GM19372 (cell line): ENCODE data around the gene METTL14.
"Not testable (repeated sequence)": the region's sequence is repeated elsewhere in the genome, so short reads cannot be mapped to it uniquely, and the experiment has no call there.

Experiments
- ATAC-seq: cut with Tn5 transposase; IDR thresholded peaks from one replicate; pipeline ENCODE4 v1.9.1; 2021; ENCODE audit warnings: mild to moderate bottlenecking, low read depth, moderate library complexity; ENCODE audit not compliant: unreplicated experiment

Gene METTL14

DNA sequence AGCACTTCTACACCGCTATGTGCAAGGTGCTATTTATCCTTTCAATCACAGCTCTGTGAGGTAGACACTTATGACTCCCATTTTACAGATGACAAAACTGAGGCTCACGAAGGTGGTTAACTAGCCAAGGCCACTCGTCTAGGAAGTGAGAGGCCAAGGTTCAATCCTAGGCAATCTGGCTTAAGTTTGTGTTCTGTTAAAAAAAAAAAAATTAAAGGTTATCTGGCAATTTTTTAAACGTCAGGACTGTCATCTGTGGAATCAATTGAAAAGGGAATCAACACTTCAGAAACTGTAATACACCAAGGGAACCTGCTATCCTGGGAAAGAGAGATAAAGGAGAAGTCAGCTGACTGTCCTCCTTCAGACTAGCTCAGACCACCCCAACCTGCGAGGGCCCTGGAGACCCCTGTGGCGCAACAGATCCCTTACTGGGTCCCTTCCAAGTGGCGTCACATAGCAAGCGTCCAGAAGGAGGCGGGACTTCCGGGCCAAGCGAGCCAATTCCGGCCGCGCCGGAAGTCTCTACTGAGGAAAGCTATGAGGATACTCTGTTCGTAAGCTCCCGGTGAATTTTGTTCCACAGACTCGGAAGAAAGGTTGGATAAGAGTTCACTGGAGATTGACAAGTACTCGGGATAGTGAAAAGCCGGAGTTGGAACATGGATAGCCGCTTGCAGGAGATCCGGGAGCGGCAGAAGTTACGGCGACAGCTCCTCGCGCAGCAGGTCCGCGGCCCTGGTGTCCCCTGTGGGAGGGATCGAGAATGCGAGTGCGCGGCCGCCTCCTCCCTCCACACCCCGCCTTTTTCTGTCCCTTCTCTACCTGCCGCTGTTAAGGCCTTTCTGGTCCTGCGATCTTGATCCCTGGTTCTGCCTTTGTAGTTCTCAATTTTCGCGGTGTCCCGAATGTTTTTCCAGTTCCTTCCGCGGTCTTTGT lies at the start of gene METTL14:
METTL14 (plus strand) TSS at position 520 of the 939 bp plus-strand sequence; CDS start at position 663, 143 bp downstream.
- peak; percentile 99 for ATAC-seq

DNA sequence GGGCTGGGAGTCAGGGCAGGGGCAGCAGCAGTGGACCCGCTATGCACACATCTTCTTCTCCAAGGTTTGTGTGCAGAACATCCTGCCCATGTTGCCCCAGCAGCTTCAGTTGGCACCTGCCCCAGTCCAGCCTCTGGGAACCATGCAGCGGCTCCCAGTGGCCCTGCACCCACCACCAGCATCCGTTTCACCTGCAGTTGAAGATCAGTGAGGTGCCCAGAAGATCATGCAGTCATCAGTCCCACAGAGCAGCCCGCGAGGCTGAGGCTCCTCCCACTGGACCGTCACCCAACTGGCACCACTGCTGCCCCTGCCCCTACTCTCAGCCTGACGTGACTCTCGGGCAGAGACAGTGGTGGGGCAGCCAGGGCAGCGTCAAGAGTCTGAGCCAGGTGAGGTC lies 49.1 kb upstream of the METTL14 start:
- ATAC-seq = not testable (repeated sequence)

DNA sequence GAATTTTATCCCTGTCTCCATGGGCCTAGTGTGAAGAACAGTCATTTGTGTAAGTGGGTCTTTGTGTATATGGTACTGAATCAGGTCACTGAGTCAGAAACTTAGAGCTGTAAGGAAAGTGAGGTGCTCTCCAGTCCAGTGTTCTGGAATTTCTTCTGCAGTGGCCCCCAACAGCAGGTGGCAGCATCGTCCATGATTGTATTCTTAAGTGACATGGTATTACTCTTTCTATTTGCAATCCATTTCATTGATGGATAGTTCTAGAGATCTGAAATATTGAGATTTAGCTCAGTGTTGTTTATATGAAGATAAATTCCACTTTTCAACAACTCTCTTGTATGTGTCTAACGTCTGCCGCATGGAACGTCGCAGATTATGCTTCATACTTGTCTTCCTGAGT lies 20.5 kb upstream of the METTL14 start:
- ATAC-seq = not testable (repeated sequence)

DNA sequence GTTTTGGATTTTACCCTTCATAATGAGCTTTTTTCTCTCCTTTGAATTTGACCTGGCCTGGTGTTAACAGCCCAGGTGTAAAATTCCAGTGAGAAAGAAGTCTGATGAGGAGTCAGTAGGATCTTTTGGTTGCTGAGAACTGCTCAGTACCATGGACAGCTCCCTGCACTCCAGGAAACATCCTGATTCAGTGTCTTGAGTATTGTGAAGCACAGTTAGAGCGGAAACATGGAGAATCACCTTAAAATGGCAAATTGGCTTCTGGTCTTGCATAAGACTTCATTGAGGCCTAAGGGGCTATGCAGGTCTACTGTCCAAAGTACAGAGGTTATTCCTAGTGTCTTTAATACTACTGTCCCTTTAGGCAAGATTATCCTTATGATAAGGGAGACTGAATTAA lies 16.0 kb upstream of the METTL14 start:
- not testable (repeated sequence) for ATAC-seq

DNA sequence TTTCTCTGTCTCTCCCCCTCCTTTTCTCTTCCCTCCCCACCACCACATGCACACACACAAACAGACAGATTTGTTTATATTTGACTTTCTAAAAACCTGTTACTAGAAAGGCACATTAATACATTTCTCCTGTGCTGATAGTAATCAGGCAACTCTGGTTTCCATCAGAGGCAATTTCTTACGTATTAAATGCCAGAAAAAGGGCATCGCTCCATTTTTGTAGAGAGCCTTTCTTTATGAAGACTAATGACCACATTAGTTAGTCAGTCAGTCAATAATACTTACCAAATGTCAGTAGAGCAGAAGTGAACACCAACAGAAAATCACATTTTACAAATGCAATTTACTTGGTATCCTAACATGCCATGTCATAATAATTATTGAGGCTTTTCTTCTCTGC lies 14.2 kb upstream of the METTL14 start:
- not testable (repeated sequence) for ATAC-seq

DNA sequence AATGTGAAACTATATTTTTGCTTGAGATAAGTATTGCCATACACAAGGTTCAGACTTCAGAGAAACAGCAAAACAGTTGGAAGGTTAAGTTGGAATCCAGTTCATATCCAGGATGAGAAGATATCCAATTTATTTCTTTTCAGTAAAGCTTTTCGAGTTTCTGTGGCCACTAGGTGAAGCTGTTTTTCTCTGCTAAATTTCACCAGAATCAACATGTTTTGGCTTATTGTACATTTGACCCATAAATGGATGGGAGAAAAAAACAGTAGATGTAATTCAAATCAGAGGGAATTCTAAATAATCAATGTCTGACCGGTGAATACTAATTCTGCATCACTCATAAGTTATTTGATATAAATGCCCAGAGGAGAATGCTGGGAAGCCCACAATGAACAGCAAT lies 9.1 kb upstream of the METTL14 start:
- no peak for ATAC-seq

DNA sequence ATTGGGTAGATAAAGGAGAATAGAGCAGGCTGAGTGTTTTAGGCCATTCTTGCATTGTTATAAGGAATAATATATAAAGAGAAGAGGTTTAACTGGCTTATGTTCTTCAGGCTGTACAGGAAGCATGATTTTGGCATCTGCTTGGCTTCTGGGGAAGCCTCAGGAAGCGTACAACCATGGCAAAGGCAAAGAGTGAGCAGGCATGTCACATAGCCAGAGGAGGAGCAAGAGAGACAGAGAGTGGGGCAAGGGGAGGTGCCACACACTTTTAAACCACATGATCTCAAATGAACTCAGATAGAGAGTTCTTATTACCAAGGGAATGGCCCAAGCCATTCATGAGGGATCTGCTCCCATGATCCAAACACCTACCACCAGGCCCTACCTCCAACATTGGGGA lies 4.4 kb upstream of the METTL14 start:
- no peak for ATAC-seq

DNA sequence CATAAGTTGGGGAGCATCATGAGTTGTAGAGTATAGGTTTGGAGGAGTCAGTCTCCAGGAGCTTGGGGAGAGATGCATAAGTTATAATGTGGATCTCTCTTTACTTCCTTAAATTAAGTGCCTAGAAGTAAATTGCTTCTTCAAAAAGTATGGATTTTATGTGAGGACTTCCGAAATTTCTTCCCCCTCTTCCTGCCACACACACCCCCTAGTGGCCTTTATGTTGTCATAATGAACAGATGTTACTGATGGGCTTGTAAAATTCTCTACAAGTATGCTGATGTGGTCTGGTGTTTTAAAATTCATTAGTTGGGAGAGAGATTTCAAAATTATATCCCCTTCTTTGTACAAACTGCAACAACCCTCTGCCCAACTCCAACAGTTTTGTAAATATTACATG lies 2.3 kb upstream of the METTL14 start:
- ATAC-seq = no peak

DNA sequence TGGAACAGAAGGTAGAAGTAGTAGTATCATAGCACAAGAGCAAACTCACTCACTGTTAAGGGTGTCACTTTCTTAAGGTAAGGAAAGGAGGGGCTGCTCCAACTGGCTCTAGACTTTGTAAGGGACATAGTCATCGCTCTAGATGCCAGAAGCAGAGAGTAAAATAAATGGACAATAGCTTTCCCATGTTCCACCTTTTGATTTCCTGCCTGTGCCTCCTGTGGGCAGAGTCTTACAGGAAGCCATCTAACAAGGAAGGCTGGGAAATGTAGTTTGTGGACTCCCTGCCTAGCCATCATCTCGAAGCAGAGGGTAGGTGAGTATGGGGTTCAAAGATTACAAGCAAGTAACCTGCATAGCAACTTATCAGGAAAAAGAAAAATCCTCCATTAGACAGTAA lies 1.7 kb upstream of the METTL14 start:
- no peak for ATAC-seq

DNA sequence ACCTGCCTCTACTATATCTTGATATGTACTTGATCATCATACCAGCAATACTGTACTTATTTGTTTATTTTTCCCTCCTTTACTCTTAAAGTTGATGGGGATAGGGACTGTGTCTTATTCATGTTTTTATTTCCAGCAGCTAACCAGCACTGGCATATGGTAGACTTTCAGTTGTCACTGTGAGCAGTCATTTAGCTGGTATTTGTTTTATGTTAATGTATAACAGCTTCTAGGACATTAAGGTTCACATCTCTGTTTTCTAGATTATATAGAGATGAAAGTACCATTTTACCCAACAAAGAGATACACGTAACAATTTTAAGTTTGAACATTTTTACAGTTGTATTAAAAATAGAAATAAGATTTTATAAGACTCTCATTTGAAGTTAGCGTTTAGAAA lies 17.9 kb downstream of the METTL14 start:
- ATAC-seq = no peak

DNA sequence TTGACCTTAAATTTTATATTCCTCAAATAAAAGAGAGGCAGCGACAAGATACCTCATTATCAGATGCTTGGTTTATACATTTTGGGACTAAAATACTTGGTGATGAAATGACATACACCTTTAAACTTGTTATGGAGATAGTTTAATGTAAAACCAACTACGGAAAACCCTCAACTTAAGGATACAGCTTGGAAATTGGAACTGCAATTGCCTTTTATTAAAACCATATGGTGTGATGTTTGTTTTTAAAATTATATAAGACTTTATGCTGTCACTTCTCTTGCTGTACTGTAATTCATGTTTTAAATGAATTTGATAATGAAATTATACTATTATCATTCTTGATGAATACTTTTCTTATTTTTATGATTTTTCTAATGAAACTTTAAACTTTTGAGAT lies 25.9 kb downstream of the METTL14 start:
- ATAC-seq = no peak

DNA sequence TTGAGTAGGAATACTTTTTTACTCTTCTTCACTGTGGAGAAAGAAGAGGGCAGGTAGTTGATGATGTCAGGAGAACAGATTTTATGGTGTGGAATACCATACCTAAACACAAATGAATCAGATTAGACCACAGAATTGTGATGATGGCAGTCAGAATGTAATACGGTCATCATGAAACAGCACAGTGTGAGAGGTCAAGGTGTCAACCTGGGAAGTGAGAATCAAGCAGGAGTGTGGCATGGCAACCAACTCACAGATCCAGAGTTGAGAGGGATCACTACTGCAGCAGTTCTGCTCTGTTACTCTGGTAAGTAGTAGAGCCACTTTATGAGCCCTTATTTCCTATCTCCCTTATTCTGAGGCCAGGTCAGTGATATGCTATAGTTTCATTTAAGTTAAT lies 27.7 kb downstream of the METTL14 start:
- ATAC-seq = no peak

DNA sequence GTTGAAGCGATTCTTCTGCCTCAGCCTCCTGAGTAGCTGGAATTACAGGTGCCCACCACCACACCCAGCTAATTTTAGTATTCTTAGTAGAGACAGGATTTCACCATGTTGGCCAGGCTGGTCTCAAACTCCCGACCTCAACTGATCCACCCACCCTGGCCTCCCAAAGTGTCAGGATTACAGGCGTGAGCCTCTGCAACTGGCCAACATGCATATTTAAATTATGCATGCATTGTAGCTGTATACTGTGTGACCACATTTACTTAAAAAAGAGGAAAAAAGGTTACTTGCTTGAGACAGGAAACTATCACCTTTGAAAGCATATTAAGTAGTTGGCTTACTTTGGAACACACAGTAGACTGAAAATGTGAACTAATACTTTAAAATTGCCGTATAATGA lies 29.5 kb downstream of the METTL14 start:
- no peak for ATAC-seq

DNA sequence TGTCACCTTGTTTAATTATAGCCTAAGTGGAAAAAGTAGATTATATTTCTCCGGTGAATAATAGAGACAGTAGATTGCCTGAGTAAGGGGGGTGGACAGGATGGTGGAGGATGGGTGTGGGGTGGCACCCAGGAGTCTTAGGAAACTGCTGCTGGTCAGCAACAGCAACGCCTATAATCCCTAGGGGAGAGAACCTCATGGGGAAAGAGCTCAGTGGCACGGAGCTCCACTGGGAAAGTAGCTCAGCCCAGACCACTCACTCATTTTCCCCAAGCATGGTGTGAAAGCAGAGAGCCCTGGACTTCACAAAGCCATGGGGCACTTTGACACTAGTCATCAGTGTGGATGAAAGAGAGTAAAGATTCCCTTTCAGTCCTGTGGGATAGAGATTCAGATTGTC lies 31.1 kb downstream of the METTL14 start:
- no peak for ATAC-seq

DNA sequence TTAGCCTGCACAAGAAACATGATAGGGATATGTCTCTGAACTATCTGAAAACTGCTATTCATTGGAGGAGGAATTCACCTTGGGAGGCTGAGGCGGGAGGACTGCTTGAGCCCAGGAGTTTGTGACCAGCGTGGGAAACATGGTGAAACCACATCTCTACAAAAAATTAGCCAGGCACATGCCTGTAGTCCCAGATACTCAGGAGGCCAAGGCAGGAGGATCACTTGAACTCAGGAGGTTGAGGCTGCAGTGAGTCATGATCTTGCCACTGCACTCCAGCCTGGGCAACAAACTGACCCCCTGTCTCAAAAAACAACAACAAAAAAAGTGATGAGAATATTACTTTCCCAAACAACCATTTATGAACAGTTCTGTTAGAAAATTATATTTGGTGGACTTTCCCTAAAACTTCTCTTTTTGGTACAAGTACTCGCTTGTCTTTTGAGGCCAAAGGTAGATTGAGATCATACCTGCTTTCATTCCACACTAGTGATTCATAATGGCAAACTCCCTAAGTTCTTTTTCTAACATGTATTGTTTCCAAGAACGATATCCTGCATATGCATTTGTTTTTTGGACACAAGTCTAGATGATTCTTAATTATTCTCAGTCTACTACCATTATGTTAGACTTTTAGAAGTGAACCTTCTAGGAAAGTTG lies 33.4 kb downstream of the METTL14 start:
- ATAC-seq = no peak

DNA sequence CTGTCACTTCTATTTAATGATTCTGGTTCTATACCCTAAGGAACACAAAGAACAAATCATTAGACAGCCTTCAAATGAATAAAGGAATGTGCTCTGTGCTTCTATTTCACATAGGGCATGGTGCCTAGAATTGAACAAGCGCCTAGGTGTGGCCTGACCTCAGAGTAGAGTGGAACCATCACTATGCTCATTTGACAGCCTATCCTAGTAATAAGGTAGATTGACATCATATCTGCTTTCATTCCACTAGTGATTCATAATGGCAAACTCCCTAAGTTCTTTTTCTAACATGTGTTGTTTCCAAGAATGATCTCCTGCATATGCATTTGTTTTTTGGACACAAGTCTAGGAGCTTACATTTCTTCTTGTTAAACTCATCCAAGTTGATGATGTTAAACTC lies 36.6 kb downstream of the METTL14 start:
- no peak for ATAC-seq

DNA sequence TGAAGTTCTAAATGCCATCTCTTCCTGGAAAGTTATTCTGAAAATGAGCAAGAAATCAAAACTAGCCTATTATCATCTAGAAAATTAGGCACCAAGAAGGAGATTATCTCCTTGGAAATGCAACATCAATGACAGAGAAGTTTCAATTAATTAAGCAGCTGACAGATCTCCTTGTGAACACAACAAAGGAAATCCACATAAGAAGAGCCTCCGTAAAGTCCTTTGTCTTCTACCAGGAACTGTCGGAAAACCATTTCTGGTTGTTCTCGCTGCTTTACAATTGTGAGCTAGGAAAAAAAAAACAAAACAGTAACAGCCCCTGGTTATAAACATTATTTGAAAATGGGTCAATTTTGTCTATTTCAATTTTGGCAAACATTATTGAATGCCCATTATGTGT lies 38.2 kb downstream of the METTL14 start:
- no peak for ATAC-seq

DNA sequence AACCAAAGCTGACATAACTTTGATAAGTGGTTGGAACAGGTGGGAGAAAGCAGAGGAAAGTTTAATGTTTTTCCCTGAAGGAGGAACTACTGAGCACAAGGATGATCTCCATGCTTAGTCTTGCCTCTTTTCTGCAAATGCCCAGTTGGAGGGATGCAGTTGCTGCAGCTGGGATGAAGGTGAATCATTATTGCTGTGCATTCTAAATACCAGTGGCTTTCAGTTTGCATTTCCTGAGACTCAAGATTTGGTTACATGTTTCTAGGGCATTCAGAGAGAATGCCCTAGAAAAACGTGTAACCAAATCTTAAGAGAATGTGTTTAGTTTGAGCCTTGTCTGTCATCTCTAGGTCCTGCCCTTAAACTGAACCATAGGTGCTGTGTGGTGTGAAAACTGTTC lies 42.2 kb downstream of the METTL14 start:
- no peak for ATAC-seq

DNA sequence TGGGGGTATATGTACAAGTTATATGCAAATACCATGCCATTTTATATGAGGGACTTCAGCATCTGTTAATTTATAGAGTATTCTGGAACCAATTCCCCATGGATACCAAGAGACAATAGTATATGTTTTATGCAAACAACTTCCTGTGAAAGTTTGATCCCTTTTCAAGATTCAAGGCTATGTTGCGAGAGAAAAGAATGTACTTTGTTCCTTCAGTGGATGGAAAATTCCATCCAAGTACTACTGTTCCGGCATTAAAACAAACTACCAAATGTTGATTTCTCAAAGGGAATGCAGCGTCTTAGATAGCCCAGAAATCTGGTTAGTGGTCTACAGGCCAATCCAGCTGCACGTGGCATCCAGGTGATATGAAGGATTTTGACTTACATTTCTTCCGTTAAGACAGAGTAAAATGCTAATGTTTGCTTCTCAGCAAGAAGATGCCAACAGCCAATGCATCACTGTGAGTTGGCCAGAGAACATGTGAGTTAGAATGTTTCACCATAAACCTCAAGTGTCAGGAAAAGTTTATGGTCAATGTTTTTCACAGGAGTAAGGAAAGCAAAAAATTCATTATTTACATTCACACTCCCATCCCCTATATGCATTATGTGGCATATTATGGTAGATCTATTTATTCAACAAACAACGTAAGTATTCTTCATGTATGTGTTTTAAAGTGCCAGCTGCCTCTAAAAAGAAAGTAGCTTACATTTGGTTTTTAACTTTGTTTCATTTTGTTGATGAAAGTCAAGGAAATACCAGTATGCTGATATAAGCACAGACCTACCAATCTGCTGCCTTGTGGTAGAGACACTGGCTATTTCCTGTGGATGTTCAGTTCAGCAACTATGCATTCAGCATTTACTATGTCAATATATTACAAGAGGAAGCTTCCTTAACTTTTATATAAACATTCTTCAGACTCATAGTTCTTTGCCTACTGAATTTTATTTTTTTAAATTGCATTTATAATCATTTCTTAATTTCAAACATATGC lies 44.4 kb downstream of the METTL14 start:
- no peak for ATAC-seq

DNA sequence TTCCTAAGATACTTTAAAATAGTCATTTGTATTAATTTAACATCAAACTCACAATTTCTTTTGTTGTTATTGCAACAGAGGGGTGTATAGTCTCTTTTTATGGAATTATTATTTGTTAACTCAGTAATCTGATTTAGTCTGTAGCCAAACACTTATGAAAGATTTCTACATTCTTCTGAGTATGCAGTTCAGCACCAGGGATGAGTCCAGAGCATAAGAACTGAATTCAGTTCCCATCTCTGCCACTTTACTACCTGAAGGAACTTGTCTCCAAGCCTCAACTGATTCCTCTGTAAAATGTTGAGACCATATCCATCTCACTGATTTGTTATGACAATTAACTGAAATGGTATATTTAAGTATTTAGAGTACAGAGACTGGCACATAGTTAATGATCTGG lies 45.5 kb downstream of the METTL14 start:
- ATAC-seq = no peak
